Panc1 (cell line): ENCODE results near the gene SDF4. TPM values are rescaled to one million over a fixed set of nuclear protein-coding genes. Genes with fewer than 3 reads are reported as not detected.

Experiments
- ATAC-seq: fragments of 200-7000 bp; cut with Tn5 transposase; 2 replicates; pipeline ENCODE4 v1.9.1; 2020; ENCODE audit warnings: mild to moderate bottlenecking, moderate library complexity
- BruUV-seq: library from RNA; stranded (reverse); fragments of 400-500 nt; replicated peaks from 2 replicates; lab custom pipeline; 2021; lab: Mats Ljungman, UMichigan
- CTCF ChIA-PET: fragments of 300-600 bp; sonication (Branson Sonifier 250); formaldehyde crosslinking; loops from one replicate; lab custom pipeline; 2022; ENCODE audit warnings: antibody characterized with exemption; lab: Charles Lee
- POLR2A ChIA-PET: fragments of 300-600 bp; sonication (Branson Sonifier 250); formaldehyde crosslinking; loops from one replicate; lab custom pipeline; 2022; ENCODE audit warnings: antibody characterized with exemption; lab: Charles Lee
- DNase-seq: peaks from one replicate; pipeline ENCODE4 v3.0.0-alpha.2; 2010; ENCODE audit warnings: low read depth, low spot score
- H3K27ac ChIP-seq: 2 replicates; pipeline ENCODE4 v1.5.1; 2011; ENCODE audit warnings: mild to moderate bottlenecking, low read length, inconsistent platforms
- H3K27me3 ChIP-seq: fragments of 200-500 bp; sonication (Bioruptor generic); 2 replicates; pipeline ENCODE4 v1.6.0; 2014; ENCODE audit warnings: low read length, inconsistent platforms; ENCODE audit not compliant: control insufficient read depth, insufficient read depth
- H3K36me3 ChIP-seq: fragments of 200-500 bp; sonication (Bioruptor generic); 2 replicates; pipeline ENCODE4 v1.5.1; 2014; ENCODE audit warnings: inconsistent platforms, mild to moderate bottlenecking, low read length, moderate library complexity; ENCODE audit not compliant: control insufficient read depth, insufficient read depth
- H3K4me1 ChIP-seq: 2 replicates; pipeline ENCODE4 v1.5.1; 2011; ENCODE audit warnings: inconsistent platforms, mild to moderate bottlenecking, low read length, moderate library complexity; ENCODE audit not compliant: control insufficient read depth, insufficient read depth
- H3K4me3 ChIP-seq, 2 experiments: 2 replicates each; pipeline ENCODE4 v1.5.1; 2011 to 2012; ENCODE audit warnings: low read depth in 2 of 2, low read length in 2 of 2, mild to moderate bottlenecking in 2 of 2, inconsistent platforms in 1 of 2, moderate library complexity in 1 of 2
- H3K9me3 ChIP-seq: fragments of 200-500 bp; sonication (Bioruptor generic); 2 replicates; pipeline ENCODE4 v1.5.1; 2014; ENCODE audit warnings: low read depth, mild to moderate bottlenecking, inconsistent platforms, low read length, moderate library complexity; ENCODE audit not compliant: control insufficient read depth, insufficient read depth
- POLR2AphosphoS5 ChIP-seq: IDR thresholded peaks from 2 replicates; pipeline ENCODE4 v1.6.1; 2012; ENCODE audit warnings: mild to moderate bottlenecking, low read depth, low read length, moderate library complexity
- SIN3A ChIP-seq: IDR thresholded peaks from 2 replicates; pipeline ENCODE4 v1.6.1; 2012; ENCODE audit warnings: low read depth, mild to moderate bottlenecking, low read length, moderate library complexity, borderline replicate concordance; ENCODE audit not compliant: insufficient read depth
- TCF7L2 ChIP-seq: IDR thresholded peaks from 2 replicates; pipeline ENCODE4 v1.6.1; 2011; ENCODE audit warnings: mild to moderate bottlenecking, low read depth, low read length, inconsistent platforms
- in situ Hi-C: cut with HindIII; loops from 2 replicates; pipeline ENCODE4 v1.10.0; 2016; ENCODE audit warnings: low sequenced_read_pairs, low pct_unique_long_range_greater_than_20kb
- intact Hi-C: fragments of 100-400 bp; cut with micrococcal nuclease; formaldehyde crosslinking; loops from one replicate; pipeline ENCODE4 v1.10.0; 2022; ENCODE audit not compliant: unreplicated experiment
- total RNA-seq: library from RNA; stranded (reverse); gene quantifications from one replicate; pipeline ENCODE4 v1.2.1, GENCODE V29; 2021; ENCODE audit not compliant: unreplicated experiment
- TF ChIP-seq, protein P1 (sequence below): fragments of 450-650 bp; IDR thresholded peaks from 2 replicates; pipeline ENCODE4 v1.5.1; 2017; ENCODE audit warnings: mild to moderate bottlenecking
- TF ChIP-seq, protein P2 (sequence below), 2 experiments: IDR thresholded peaks; 2 replicates each; pipeline ENCODE4 v1.6.1; 2011 to 2012; ENCODE audit warnings: low read depth in 2 of 2, control low read depth in 1 of 2, low read length in 1 of 2, mild to moderate bottlenecking in 1 of 2, moderate library complexity in 1 of 2; ENCODE audit not compliant: insufficient read depth in 1 of 2

SDF4 gene
- total RNA-seq, 1 experiment from 2014 or later = 335 TPM

DNA sequence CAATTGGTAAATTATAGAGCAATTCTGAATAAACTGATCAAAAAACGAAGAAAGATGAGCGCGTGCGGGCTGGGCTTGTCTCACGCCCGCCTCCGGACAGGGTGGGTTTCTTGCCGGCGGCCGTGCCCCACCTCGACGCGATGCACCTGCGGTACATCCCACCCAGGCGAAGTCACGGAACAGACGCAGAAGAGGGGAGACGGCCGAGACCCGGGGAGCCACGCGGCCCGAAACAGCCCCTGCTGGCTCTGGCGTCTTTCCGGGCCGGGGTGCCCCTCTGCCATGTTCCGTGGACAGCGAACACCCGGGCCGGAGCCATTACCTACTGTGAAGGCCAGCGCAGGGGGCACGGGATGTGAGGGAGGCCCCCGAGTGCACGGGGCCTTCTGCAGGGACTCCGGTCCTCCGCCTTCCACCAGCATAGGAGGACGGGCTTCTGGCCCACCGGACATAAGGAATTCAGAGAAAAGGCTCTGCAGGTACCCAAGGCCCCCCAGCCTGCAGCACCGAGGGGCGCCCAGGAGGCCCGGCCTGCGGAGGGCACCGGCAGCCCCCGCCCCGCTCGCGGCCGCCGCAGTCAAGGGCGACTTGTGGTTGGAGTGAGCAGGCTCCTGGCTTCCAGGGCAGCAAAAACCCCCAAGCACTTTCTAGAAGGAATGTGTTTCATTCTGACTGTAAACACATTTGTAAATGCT lies 22.3 kb upstream of the SDF4 start:
- TF ChIP-seq SIN3A (no peak), POLR2AphosphoS5 (no peak), TCF7L2 (no peak)
- TF ChIP-seq, protein P1, sequence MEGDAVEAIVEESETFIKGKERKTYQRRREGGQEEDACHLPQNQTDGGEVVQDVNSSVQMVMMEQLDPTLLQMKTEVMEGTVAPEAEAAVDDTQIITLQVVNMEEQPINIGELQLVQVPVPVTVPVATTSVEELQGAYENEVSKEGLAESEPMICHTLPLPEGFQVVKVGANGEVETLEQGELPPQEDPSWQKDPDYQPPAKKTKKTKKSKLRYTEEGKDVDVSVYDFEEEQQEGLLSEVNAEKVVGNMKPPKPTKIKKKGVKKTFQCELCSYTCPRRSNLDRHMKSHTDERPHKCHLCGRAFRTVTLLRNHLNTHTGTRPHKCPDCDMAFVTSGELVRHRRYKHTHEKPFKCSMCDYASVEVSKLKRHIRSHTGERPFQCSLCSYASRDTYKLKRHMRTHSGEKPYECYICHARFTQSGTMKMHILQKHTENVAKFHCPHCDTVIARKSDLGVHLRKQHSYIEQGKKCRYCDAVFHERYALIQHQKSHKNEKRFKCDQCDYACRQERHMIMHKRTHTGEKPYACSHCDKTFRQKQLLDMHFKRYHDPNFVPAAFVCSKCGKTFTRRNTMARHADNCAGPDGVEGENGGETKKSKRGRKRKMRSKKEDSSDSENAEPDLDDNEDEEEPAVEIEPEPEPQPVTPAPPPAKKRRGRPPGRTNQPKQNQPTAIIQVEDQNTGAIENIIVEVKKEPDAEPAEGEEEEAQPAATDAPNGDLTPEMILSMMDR = no peak
- TF ChIP-seq, protein P2, sequence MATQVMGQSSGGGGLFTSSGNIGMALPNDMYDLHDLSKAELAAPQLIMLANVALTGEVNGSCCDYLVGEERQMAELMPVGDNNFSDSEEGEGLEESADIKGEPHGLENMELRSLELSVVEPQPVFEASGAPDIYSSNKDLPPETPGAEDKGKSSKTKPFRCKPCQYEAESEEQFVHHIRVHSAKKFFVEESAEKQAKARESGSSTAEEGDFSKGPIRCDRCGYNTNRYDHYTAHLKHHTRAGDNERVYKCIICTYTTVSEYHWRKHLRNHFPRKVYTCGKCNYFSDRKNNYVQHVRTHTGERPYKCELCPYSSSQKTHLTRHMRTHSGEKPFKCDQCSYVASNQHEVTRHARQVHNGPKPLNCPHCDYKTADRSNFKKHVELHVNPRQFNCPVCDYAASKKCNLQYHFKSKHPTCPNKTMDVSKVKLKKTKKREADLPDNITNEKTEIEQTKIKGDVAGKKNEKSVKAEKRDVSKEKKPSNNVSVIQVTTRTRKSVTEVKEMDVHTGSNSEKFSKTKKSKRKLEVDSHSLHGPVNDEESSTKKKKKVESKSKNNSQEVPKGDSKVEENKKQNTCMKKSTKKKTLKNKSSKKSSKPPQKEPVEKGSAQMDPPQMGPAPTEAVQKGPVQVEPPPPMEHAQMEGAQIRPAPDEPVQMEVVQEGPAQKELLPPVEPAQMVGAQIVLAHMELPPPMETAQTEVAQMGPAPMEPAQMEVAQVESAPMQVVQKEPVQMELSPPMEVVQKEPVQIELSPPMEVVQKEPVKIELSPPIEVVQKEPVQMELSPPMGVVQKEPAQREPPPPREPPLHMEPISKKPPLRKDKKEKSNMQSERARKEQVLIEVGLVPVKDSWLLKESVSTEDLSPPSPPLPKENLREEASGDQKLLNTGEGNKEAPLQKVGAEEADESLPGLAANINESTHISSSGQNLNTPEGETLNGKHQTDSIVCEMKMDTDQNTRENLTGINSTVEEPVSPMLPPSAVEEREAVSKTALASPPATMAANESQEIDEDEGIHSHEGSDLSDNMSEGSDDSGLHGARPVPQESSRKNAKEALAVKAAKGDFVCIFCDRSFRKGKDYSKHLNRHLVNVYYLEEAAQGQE (IDR thresholded peaks at IDR 0.05; ENCODE audit: insufficient read depth in 1 of 2, low read depth in 2 of 2, low read length in 1 of 2) = no peak
- H3K36me3 ChIP-seq = no peaks in the 10 kb centered on the region
- no peaks in the 10 kb centered on the region for H3K27me3 ChIP-seq
- H3K27ac ChIP-seq = no peak overlapping the region
- 0 out of 2 replicates have a peak, but pooled peaks cover 4% of the 10 kb centered on the region for H3K4me1 ChIP-seq
- ChIA-PET CTCF (no interaction called here), POLR2A (no interaction called here)
- DNase-seq (no peak), ATAC-seq (no peak)
- BruUV-seq = no TSS peak
- no peaks in the 10 kb centered on the region for H3K9me3 ChIP-seq
- intact Hi-C loops (loop anchor here (5.0 kb wide), 1 partner anchor 132 kb away; no protein-coding TSS in a partner anchor), in situ Hi-C loops (no loop called here)
- H3K4me3 ChIP-seq = no peak overlapping the region

DNA sequence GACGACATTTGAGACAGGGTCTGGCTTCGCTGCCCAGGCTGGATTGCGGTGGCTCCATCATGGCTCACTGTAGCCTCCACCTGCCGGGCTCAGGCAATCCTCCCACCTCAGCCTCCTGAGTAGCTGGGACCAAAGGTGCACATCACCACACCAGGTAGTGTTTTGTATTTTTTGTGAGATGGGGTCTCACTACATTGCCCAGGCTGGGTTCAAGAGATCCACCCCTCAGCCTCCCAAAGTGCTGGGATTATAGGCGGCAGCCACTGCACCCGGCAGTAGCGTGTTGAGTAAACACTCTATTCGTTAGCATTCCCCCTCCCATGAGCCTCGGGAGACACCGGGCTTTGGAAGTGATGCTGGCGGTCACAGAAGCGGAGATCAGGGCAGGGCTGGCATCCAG lies 21.5 kb upstream of the SDF4 start:
- CTCF ChIA-PET = no interaction called here
- ATAC-seq = no peak
- in situ Hi-C loops = no loop called here

More for the DNA sequence above, 21.5 kb upstream of the SDF4 start:
- Histone ChIP-seq H3K4me1 (0 out of 2 replicates have a peak, but pooled peaks cover 4% of the 10 kb centered on the region), H3K36me3 (no peaks in the 10 kb centered on the region), H3K9me3 (no peaks in the 10 kb centered on the region), H3K27me3 (no peaks in the 10 kb centered on the region), H3K4me3 (no peak overlapping the region), H3K27ac (no peak overlapping the region)
- DNase-seq = no peak
- POLR2A ChIA-PET = no interaction called here
- TF ChIP-seq SIN3A (no peak), TCF7L2 (no peak), POLR2AphosphoS5 (no peak)
- TF ChIP-seq, protein P1 = no peak
- TF ChIP-seq, protein P2 (IDR thresholded peaks at IDR 0.05; ENCODE audit: insufficient read depth in 1 of 2, low read depth in 2 of 2, low read length in 1 of 2) = no peak
- BruUV-seq = no TSS peak
- intact Hi-C loops = loop anchor here (5.0 kb wide), 1 partner anchor 131 kb away; no protein-coding TSS in a partner anchor
